ENCODE measurements around the gene ABCA6. TPM values are rescaled to one million over a fixed set of nuclear protein-coding genes. Genes with fewer than 3 reads are reported as not detected.

ABCA6 gene
- total RNA-seq, 3 donors from 2014 or later (not counting 1 experiment from before 2014, with no cell fraction given), result 0.45 to 1.6 (median 0.75) TPM

DNA sequence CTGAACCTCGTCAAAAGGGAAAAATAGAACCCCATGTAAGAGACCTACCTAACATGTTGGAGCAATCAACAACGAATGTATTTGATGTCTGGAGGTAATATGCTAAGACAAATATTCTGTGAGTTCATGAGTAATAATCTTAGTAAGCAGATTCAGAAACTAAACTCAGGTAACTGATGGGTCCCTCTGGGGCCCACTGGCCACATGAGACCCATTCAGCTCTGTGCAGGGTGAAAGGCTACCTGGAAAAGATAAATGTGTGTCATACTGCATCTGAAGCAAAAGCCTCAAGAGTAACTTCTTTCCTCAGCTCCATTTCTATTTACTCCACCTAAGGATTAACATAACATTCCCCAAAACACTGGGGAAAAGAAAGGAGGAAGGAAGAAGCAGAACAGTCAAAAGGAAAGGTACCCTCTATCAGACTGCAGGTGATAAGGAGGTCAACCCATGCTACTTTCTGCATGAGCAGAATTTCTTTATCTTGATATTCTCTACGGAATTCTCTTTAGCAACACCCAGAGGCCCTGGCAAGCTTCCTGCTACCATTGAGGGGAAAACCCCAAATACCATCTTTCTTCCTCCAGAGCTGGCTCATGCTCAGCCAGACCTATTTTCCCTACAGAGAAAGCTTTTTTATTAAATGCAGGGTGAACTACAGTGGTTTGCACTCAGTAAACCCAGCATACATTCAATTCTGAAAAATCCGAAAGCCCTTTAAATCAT is 37.7 kb upstream of the ABCA6 start:
- Histone ChIP-seq H3K36me3 (ENCODE audit: control insufficient read depth, insufficient read depth, low read length) (no peaks in the 10 kb centered on the region), H3K4me1 (ENCODE audit: control insufficient read depth, insufficient read depth, low read length) (no peaks in the 10 kb centered on the region), H3K9me3 (ENCODE audit: control insufficient read depth, insufficient read depth, low read length) (no peaks in the 10 kb centered on the region), H3K27ac (ENCODE audit: low read length) (no peak overlapping the region), H3K4me3 (ENCODE audit: low read length) (no peak overlapping the region), H3K27me3 (ENCODE audit: control insufficient read depth, insufficient read depth, low read length) (no peaks in the 10 kb centered on the region)
- TF ChIP-seq, protein P1, sequence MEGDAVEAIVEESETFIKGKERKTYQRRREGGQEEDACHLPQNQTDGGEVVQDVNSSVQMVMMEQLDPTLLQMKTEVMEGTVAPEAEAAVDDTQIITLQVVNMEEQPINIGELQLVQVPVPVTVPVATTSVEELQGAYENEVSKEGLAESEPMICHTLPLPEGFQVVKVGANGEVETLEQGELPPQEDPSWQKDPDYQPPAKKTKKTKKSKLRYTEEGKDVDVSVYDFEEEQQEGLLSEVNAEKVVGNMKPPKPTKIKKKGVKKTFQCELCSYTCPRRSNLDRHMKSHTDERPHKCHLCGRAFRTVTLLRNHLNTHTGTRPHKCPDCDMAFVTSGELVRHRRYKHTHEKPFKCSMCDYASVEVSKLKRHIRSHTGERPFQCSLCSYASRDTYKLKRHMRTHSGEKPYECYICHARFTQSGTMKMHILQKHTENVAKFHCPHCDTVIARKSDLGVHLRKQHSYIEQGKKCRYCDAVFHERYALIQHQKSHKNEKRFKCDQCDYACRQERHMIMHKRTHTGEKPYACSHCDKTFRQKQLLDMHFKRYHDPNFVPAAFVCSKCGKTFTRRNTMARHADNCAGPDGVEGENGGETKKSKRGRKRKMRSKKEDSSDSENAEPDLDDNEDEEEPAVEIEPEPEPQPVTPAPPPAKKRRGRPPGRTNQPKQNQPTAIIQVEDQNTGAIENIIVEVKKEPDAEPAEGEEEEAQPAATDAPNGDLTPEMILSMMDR (IDR thresholded peaks at IDR 0.05), result no peak
- Mint-ChIP-seq H3K9me3 (no peaks in the 10 kb centered on the region), H3K36me3 (no peaks in the 10 kb centered on the region), H3K4me1 (no peaks in the 10 kb centered on the region), H3K27me3 (ENCODE audit: low read depth in 2 of 2) (no peaks in the 10 kb centered on the region), H3K27ac (no peak overlapping the region), H3K4me3 (no peak overlapping the region)
- WGBS (ENCODE audit: insufficient coverage), result 54% methylated on average over 2 of the region's 4 CpGs
- intact Hi-C loops (cut with micrococcal nuclease), result no loop called here
- no peak for DNase-seq
- no peak for ATAC-seq

DNA sequence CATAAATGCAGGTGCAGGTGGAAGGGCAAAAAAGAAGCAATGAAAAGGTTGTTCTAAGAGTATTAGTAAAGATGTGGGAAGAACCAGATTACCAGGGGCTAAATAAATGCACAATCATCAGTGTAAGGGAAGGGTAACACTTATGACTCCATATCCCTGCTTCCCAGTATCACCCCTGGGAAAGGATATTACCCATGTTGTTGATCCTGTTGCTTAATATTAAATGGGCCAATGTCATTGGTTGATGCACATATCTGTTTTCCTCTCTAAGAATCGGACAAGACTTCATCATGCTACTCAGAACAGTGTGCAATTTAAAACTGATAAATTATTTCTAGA is 34.7 kb upstream of the ABCA6 start:
- Mint-ChIP-seq H3K4me3 (no peak overlapping the region), H3K27me3 (ENCODE audit: low read depth in 2 of 2) (no peaks in the 10 kb centered on the region), H3K36me3 (no peaks in the 10 kb centered on the region), H3K4me1 (no peaks in the 10 kb centered on the region), H3K27ac (no peak overlapping the region), H3K9me3 (no peaks in the 10 kb centered on the region)
- DNase-seq, result no peak
- intact Hi-C loops (cut with micrococcal nuclease), result no loop called here
- H3K9me3 ChIP-seq (ENCODE audit: control insufficient read depth, insufficient read depth, low read length), result no peaks in the 10 kb centered on the region
- H3K4me1 ChIP-seq (ENCODE audit: control insufficient read depth, insufficient read depth, low read length), result no peaks in the 10 kb centered on the region
- H3K27ac ChIP-seq (ENCODE audit: low read length), result no peak overlapping the region
- no peaks in the 10 kb centered on the region for H3K27me3 ChIP-seq (ENCODE audit: control insufficient read depth, insufficient read depth, low read length)
- H3K4me3 ChIP-seq (ENCODE audit: low read length), result no peak overlapping the region
- whole genome bisulfite sequencing (ENCODE audit: insufficient coverage), result 40% methylated on average over 1 of the region's 1 CpG
- ATAC-seq, result no peak
- TF ChIP-seq, protein P1 (IDR thresholded peaks at IDR 0.05), result no peak
- H3K36me3 ChIP-seq (ENCODE audit: control insufficient read depth, insufficient read depth, low read length), result no peaks in the 10 kb centered on the region

DNA sequence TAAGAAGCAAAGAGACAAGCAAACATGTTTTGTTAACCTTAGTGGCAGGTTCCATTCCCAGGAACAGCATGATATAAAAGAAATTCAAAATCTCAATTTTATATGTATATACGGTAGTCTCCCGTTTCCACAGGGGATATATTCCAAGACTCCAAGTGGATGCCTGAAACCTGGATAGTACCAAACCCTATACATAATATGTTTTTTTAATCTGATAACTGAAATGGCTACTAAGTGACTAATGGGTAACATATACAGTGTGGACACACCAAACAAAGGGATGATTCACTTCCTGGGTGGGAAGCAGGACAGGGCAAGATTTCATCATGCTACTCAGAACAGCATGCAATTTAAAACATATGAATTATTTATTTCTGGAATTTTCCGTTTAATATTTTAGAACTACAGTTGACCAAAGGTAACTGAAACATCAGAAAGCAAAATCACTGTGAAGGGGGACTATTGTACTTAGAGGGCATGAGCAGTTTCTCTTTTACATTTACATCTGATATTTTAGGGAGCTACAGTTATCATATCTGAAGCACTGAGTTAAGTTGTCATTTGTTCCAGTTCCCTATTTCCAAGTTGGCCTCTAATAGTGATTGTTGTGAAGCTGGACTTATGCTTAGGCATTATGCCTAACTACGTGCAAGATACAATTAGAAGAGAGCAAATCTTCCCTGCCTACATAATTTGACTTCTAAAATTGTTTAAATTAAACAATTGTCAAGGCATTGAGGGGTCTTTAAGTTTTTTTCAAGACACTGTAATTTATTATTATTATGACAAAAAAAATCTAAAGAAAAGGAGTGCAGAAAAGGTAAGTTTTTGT is 34.1 kb upstream of the ABCA6 start:
- intact Hi-C loops (cut with micrococcal nuclease), result no loop called here
- H3K9me3 ChIP-seq (ENCODE audit: control insufficient read depth, insufficient read depth, low read length), result no peaks in the 10 kb centered on the region
- 100% methylated on average over 1 of the region's 4 CpGs for WGBS (ENCODE audit: insufficient coverage)
- no peaks in the 10 kb centered on the region for H3K36me3 ChIP-seq (ENCODE audit: control insufficient read depth, insufficient read depth, low read length)
- H3K4me3 ChIP-seq (ENCODE audit: low read length), result no peak overlapping the region
- Mint-ChIP-seq H3K36me3 (no peaks in the 10 kb centered on the region), H3K4me1 (no peaks in the 10 kb centered on the region), H3K4me3 (no peak overlapping the region), H3K27ac (no peak overlapping the region), H3K9me3 (no peaks in the 10 kb centered on the region), H3K27me3 (ENCODE audit: low read depth in 2 of 2) (no peaks in the 10 kb centered on the region)
- DNase-seq (no peak), ATAC-seq (no peak)
- no peaks in the 10 kb centered on the region for H3K27me3 ChIP-seq (ENCODE audit: control insufficient read depth, insufficient read depth, low read length)
- no peak overlapping the region for H3K27ac ChIP-seq (ENCODE audit: low read length)
- no peaks in the 10 kb centered on the region for H3K4me1 ChIP-seq (ENCODE audit: control insufficient read depth, insufficient read depth, low read length)
- TF ChIP-seq, protein P1 (IDR thresholded peaks at IDR 0.05), result no peak

All from natural killer cell (primary cell).